Tibial nerve (tissue), 4 donors: ENCODE measurements around the gene CCDC88B.

Source experiments
- EP300 ChIP-seq, 2 donors: sonication (generic); formaldehyde crosslinking; IDR thresholded peaks; one replicate each; pipeline ENCODE4 v1.6.1; 2017; ENCODE audit warnings: antibody characterized with exemption in 2 of 2, mild to moderate bottlenecking in 1 of 2
- TF ChIP-seq, protein P1 (sequence below), 5 experiments: fragments of 200-600 bp in 3 of 5; fragments of 450-650 bp in 2 of 5; sonication (generic) in 3 of 5; IDR thresholded peaks; one replicate each; pipeline ENCODE4 v1.5.1; 2016 to 2019; ENCODE audit warnings: antibody characterized with exemption in 5 of 5, mild to moderate bottlenecking in 3 of 5, moderate library complexity in 2 of 5

DNA sequence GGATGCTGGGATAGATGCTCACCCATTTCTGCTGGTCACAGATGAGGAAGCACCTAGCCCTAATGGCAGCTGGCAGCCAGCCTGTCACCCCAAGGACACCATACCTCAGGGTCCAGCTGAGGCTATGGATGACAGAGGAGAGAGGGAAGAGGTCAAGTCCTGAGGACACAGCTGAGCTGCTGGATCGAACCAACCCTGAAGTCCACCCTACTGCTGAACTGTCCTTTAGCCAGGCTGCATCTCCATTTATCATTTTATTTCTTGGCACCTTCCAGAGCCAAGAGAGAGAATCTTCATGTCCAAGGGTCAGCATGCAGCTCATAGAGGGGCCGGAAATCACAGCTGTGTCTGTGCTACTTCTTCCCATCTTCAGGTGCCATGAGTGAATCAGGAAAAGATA, 49.8 kb downstream of the CCDC88B start:
- TF ChIP-seq EP300 (IDR thresholded peaks at IDR 0.05), result no peak
- TF ChIP-seq, protein P1, sequence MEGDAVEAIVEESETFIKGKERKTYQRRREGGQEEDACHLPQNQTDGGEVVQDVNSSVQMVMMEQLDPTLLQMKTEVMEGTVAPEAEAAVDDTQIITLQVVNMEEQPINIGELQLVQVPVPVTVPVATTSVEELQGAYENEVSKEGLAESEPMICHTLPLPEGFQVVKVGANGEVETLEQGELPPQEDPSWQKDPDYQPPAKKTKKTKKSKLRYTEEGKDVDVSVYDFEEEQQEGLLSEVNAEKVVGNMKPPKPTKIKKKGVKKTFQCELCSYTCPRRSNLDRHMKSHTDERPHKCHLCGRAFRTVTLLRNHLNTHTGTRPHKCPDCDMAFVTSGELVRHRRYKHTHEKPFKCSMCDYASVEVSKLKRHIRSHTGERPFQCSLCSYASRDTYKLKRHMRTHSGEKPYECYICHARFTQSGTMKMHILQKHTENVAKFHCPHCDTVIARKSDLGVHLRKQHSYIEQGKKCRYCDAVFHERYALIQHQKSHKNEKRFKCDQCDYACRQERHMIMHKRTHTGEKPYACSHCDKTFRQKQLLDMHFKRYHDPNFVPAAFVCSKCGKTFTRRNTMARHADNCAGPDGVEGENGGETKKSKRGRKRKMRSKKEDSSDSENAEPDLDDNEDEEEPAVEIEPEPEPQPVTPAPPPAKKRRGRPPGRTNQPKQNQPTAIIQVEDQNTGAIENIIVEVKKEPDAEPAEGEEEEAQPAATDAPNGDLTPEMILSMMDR (IDR thresholded peaks at IDR 0.05), result no peak
